ENCODE data around the gene SDC3.

- TF ChIP-seq YY1 (IDR thresholded peaks at IDR 0.05) (no peak), GABPA (IDR thresholded peaks at IDR 0.05 in 1 of 2, conservative IDR thresholded peaks at IDR 0.05 in 1 of 2) (no peak), CTCF (IDR thresholded peaks at IDR 0.05; ENCODE audit: low read depth, low read length, missing input control) (no peak), SP1 (IDR thresholded peaks at IDR 0.05) (no peak), REST (IDR thresholded peaks at IDR 0.05) (no peak), ZBTB33 (IDR thresholded peaks at IDR 0.05) (no peak), JUND (IDR thresholded peaks at IDR 0.05) (no peak), ATF3 (IDR thresholded peaks at IDR 0.05) (no peak), MAX (IDR thresholded peaks at IDR 0.05) (no peak), RAD21 (IDR thresholded peaks at IDR 0.05) (no peak)
These were observed 7.1 kb upstream of the SDC3 start for GRCh38 chr1:30915491-30916230.

Measured in liver (tissue), 3 donors.